Stimulated activated CD4-positive, alpha-beta T cell treated with anti-CD3 and anti-CD28 coated beads, TNF-alpha, amount 100 ng/mL, for 24 hours (primary cell): ENCODE measurements around the gene PLEKHA4.
"Not testable (repeated sequence)": the region's sequence is repeated elsewhere in the genome, so short reads cannot be mapped to it uniquely, and the experiment has no call there.

Experiments used
- DNase-seq, 3 experiments: peaks; one replicate each; pipeline ENCODE4 v3.0.0-alpha.2; 2020; ENCODE audit warnings: low read depth in 3 of 3

The PLEKHA4 gene

GRCh38 chr19:48867123-48867745 lies 1.2 kb downstream of the PLEKHA4 start:
- DNase-seq: no peak

DNA sequence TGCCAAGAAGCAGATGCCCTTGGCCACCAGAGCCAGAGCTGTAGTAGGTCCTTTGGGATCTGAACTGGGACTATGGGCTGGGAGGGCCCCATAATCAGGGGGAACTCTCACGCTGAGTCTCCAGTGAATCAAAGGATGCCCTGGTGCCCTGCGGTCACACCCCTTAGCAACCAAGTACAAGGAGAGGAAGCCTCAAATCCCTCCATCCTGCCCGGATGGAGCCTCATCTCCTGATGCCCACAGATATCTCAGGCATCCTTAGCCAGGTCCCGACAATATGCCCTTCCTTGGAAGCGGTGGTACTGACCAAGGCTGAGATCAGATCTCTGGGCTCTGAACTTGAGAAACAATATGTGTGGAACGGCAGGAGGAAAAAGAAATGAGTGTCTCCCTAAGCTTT lies 1.7 kb downstream of the PLEKHA4 start:
- DNase-seq: no peak

GRCh38 chr19:48862827-48863226 lies 5.6 kb downstream of the PLEKHA4 start:
- no peak for DNase-seq

GRCh38 chr19:48861313-48861712 lies 7.1 kb downstream of the PLEKHA4 start:
- no peak for DNase-seq

- DNase-seq: no peak
Measured at GRCh38 chr19:48859711-48860572, 8.5 kb downstream of the PLEKHA4 start.

DNA sequence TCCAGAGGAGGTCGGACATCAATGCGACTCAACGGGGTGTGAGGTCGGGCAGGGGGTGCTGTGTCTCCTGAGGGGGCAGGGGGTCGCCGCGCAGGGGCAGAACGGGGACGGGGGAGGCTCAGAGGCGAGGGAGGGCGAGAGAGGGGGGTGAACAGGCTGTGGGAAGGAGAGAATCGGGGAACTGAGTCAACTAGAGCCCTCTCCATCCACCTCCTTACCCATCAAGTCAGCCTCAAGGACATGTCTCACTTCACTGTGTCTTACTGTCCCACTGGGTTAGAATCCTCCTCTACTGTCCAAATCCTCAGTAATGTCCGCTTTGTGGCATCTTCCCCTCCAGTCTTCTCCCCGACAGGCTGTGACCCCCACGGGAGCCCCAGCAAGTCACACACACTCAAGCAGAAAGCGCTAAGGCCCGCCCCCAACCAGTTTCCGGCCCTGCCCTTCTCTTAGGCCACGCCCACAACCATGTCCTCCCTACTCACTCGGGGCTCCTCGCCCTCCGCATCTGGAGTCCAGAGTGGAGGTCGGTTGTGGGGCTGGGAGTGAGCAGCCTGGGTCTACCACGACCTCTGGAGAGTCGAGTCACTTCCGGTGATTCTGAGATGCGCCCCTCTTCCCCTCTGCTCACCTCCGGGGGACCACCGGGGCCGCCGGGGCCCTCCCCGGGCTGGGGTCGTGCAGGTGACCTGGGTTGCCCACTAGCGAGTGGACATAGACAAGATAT lies 9.3 kb downstream of the PLEKHA4 start:
- peak; percentile 55 to 86 (median 70) for DNase-seq

DNA sequence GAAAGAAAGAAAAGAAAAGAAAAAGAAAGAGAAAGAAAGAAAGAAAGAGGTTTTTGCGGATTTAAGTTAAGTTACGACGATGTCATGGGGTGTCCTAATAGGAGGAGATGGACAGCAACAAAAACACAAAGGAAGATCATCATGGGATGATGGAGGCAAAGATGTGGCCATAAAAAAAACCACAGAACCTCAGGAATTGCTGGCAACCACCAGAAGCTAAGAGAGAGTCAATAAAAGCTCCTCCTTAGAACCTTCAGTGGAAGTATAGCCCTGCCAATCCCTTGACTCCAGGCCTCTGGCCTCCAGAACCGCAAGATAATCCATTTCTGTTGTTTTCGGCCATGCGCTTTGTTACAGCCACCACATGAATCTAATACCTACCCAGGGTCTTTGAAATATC lies 11.5 kb downstream of the PLEKHA4 start:
- DNase-seq: no peak

DNA sequence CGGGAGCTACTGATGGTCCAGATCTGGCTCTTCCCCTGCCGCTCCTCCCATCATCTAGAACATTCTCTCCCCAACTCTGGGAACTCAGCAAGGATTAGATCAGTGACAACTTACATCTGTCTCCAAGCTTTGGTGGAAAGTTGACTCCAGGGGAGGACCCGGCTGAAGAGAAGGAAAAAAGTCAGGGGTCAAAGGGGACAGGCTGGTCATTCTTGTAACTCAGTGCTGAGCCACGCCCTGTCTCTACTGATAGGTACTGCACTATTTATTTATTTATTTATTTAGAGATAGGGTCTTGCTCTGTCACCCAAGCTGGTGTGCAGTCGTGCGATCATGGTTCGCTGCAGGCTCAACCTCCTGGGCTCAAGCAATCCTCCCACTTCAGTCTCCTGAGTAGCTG lies 14.3 kb downstream of the PLEKHA4 start:
- DNase-seq: no peak

DNA sequence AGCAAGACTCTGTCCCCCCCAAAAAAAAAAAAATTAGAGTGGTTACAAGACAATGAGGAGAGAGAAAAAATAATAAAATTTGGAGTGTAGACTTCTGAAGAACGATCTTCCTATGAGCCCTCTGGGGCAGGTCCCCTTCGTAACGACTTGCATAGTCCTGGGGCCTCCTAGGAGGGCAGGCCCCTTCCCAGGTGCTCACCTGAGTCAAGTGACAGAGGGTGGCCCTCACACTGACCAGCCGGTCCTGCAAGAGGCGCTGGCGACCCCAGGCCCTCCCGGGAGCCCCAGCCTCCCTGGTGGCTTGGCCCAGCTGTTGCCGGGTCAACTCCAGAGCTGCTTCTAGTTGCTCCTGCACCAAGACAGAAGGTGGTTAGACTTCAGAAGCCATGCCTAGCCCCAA lies 14.9 kb downstream of the PLEKHA4 start:
- DNase-seq: no peak

DNA sequence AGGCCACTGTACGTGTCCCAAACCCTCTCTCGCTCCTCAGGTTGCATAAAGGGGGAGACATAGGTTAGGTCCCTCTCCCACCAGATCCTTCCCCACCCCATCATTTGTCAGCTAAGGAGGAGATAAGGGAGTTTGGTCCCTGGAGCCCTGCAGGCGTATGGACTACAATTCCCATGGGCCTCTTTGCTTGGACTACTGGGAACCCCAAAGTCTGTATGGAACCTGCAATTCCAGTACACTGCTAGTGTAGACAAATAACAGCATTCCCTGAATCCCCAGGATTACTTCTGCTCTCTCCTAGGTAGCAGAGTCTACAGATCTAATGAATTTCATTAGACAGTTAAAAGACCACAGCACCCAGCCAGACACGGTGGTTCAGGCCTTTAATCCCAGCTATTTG lies 16.1 kb downstream of the PLEKHA4 start:
- no peak for DNase-seq

- DNase-seq: not testable (repeated sequence)
Measured at GRCh38 chr19:48846659-48847058, 21.8 kb downstream of the PLEKHA4 start.

GRCh38 chr19:48845384-48845783 lies 23.0 kb downstream of the PLEKHA4 start:
- DNase-seq: no peak

GRCh38 chr19:48844472-48844871 lies 23.9 kb downstream of the PLEKHA4 start:
- DNase-seq: no peak

DNA sequence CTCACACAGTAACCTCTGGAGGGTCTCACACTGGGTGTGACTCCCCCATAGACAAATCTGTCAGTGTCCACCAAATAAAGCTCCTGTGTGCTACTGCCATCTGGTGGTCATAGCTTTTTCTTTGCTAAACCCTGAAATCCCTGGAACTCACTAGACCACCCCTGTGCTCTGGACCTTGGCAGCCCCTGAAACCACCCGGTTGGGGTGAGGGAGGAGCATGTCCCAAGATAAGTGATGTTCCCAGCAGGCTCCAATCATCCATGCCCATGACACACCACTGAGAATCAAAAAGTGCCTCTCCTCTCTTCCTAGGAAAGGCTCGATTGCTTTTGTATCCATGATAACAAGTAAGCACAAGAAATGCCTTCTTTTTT lies 25.6 kb downstream of the PLEKHA4 start:
- peak in 2 of 3 experiments; percentile 12 to 31 for DNase-seq

DNA sequence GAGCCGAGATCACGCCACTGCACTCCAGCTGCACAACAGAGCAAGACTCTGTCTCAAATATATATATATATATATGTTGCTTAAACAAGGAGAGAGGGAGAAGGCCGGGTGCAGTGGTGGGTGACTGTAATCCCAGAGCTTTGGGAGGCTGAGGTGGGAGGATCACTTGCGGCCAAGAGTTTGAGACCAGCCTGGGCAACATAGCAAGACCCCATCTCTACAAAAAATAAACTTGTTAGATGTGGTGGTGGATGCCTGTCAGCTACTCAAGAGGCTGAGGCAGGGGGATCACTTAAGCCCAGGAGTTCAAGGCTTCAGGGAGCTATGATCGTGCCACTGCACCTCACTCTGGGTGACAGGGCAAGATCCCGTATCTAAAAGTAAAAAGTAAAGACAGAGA lies 26.8 kb downstream of the PLEKHA4 start:
- DNase-seq: no peak

- no peak for DNase-seq
Measured at GRCh38 chr19:48841047-48841446, 27.4 kb downstream of the PLEKHA4 start.

- no peak for DNase-seq
Measured at GRCh38 chr19:48837687-48838086, 30.7 kb downstream of the PLEKHA4 start.

- DNase-seq: peak; percentile 58 to 80 (median 65)
Measured at GRCh38 chr19:48837051-48837524, 31.3 kb downstream of the PLEKHA4 start.

DNA sequence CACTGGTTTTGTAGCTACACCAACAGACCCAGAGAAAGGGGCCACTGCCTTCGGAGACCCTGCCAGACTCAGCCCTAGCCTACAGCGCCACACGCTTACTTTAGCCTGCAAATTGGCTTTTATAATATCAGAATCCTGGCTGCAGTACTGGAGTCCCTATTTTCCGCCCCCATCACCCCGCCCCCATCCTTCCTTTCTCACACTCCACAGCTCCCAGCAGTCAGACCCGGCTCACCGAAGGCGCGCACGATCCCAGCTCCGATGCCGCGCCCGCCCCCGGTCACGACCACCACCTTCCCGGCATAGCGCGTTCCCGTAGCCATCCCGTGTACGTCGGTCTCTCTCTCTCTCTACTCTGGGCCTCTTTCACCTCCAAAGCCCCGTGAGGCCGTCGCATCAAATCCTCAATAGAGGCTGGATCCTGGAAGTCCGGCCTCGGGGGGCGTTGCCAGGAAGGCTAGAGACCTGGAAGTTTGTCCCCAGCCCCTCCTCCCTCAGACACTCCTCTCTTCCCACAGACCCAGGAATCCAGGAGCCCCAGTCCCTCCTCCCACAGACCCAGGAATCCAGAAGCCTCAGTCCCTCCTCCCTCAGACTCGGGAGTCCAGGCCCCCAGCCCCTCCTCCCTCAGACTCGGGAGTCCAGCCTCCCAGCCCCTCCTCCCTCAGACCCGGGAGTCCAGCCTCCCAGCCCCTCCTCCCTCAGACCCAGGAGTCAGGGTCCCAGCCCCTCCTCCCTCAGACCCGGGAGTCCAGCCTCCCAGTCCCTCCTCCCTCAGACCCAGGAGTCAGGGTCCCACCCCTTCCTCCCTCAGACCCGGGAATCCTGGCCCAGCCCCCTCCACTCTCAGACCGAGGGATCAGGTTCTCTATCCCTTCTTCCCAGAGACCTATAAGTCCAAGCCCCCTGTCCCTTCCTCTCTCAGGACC lies 32.1 kb downstream of the PLEKHA4 start, which contains the start of gene HSD17B14:
HSD17B14 (minus strand) TSS at position 403 of the 929 bp plus-strand sequence; CDS start at position 323, 80 bp downstream.
- no peak for DNase-seq

DNA sequence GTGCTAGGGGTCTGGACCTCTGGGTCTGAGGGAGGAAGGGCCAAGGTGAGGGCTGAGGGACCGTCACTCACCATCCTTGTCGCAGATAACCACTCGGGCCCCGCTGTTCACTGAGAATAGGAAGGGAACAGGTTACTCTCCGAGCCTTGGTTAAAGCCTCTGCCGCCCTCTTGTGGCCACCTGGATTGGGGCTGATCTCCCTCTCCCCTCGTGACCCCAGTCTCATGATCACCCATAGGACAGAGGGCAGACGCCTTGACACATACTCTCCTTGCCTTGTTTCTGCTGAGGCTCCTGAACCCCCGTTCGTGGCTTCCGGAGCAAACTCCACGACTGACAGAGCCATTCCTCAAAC lies 32.7 kb downstream of the PLEKHA4 start:
- DNase-seq: peak; percentile 79 to 94 (median 91)

- DNase-seq: no peak
Measured at GRCh38 chr19:48833977-48834376, 34.4 kb downstream of the PLEKHA4 start.
